ENCODE results near the gene SERPINB12. TPM values are rescaled to one million over a fixed set of nuclear protein-coding genes. Genes with fewer than 3 reads are reported as not detected.

SERPINB12 gene
- total and polyA plus RNA-seq, 2 of the 4 experiments (the other 2 are of a cell fraction), result not detected

DNA sequence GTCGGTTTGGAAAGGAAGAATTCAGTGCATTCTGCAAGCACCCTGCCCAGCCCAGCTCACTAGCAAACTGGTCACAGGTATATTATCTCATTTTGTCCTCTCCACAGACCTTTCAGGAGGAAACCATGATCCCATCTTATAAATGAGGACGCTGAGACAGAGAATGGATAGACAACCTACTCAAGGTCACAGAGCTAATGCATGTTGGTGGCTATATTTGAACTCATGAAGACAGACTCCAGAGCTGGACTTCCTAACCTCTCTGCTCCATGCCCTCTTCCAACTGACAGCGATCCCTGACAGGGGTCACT is 35.9 kb upstream of the SERPINB12 start:
- in situ Hi-C loops (cut with MboI; ENCODE audit: low sequenced_read_pairs) (no loop called here), dilution Hi-C loops (cut with HindIII; ENCODE audit: low sequenced_read_pairs, unreplicated experiment) (no loop called here), intact Hi-C loops (cut with micrococcal nuclease) (no loop called here)
- DNase-seq (no peak), ATAC-seq (ENCODE audit: low read depth) (no peak)
- Histone ChIP-seq H3K18ac (ENCODE audit: low read depth, low read length) (no peak overlapping the region), H2BK120ac (ENCODE audit: low read depth, low read length) (no peak overlapping the region), H2AFZ (replicated peaks; ENCODE audit: low read length, poor library complexity) (no peak overlapping the region), H2AK9ac (replicated peaks; ENCODE audit: low read depth, low read length, poor library complexity) (no peak overlapping the region), H3K9ac (ENCODE audit: low read depth, low read length) (no peak overlapping the region), H3K23ac (ENCODE audit: low read depth, low read length) (no peak overlapping the region), H3K56ac (ENCODE audit: extremely low read depth, insufficient read depth, low read length) (no peak overlapping the region), H3K4me1 (ENCODE audit: control insufficient read depth, insufficient read depth, low read length) (no peaks in the 10 kb centered on the region), H3K79me1 (ENCODE audit: low read depth in 1 of 2, low read length in 2 of 2) (no peaks in the 10 kb centered on the region), H3K14ac (replicated peaks; ENCODE audit: low read depth, low read length) (no peak overlapping the region), H2BK5ac (ENCODE audit: low read depth, low read length, poor library complexity, severe bottlenecking) (no peak overlapping the region), H4K20me1 (ENCODE audit: insufficient read depth, low read length) (no peaks in the 10 kb centered on the region), H3K9me1 (ENCODE audit: insufficient read depth, low read length) (no peaks in the 10 kb centered on the region), H3K4ac (ENCODE audit: low read depth, low read length) (no peak overlapping the region), H3K4me2 (ENCODE audit: low read depth, low read length) (no peak overlapping the region), H3K27me3 (ENCODE audit: control insufficient read depth, insufficient read depth, low read length) (peaks cover 13% of the 10 kb centered on the region), H3K4me3 (ENCODE audit: insufficient read depth, low read depth, low read length) (no peak overlapping the region), H3K36me3 (ENCODE audit: control insufficient read depth, insufficient read depth, low read length) (no peaks in the 10 kb centered on the region), H4K5ac (ENCODE audit: low read depth, low read length) (no peak overlapping the region), H3K9me3 (ENCODE audit: control insufficient read depth, insufficient read depth, low read length) (no peaks in the 10 kb centered on the region), H2BK15ac (ENCODE audit: low read depth, low read length) (no peak overlapping the region), H4K91ac (ENCODE audit: insufficient read depth, low read depth, low read length) (no peak overlapping the region), H2BK20ac (ENCODE audit: low read depth, low read length) (no peak overlapping the region), H2AK5ac (ENCODE audit: low read depth, low read length) (no peak overlapping the region), H4K8ac (ENCODE audit: low read depth in 2 of 2, low read length in 2 of 2) (no peak overlapping the region), H3K27ac (ENCODE audit: insufficient read depth, low read length) (no peak overlapping the region)
- TF ChIP-seq SMC3 (IDR thresholded peaks at IDR 0.05; ENCODE audit: low read depth, low read length) (no peak), MXI1 (IDR thresholded peaks at IDR 0.05; ENCODE audit: borderline replicate concordance, low read depth, low read length) (no peak), CHD1 (IDR thresholded peaks at IDR 0.05; ENCODE audit: low read depth, low read length) (no peak), CEBPB (IDR thresholded peaks at IDR 0.05; ENCODE audit: low read depth, low read length) (no peak), FOS (IDR thresholded peaks at IDR 0.05; ENCODE audit: low read depth, low read length) (no peak), MAFK (IDR thresholded peaks at IDR 0.05; ENCODE audit: low read depth, low read length) (no peak)
- POLR2A ChIA-PET (ENCODE audit: unreplicated experiment), result no interaction called here
- CTCF ChIA-PET, result interaction anchor here (0.8 to 1.9 kb wide), 10 partner anchors 9 to 345 kb away, joined by 3 to 7 read pairs (median 4); no protein-coding TSS in a partner anchor
- no TSS peak for BruUV-seq (replicated peaks)
- no CpG with 5 or more reads among the region's 3 CpGs for WGBS, 2 experiments (ENCODE audit: extremely low coverage in 2 of 2, insufficient read length in 1 of 2)

All from IMR-90 (cell line).